ENCODE results near the gene IPPK.

Gene IPPK

DNA sequence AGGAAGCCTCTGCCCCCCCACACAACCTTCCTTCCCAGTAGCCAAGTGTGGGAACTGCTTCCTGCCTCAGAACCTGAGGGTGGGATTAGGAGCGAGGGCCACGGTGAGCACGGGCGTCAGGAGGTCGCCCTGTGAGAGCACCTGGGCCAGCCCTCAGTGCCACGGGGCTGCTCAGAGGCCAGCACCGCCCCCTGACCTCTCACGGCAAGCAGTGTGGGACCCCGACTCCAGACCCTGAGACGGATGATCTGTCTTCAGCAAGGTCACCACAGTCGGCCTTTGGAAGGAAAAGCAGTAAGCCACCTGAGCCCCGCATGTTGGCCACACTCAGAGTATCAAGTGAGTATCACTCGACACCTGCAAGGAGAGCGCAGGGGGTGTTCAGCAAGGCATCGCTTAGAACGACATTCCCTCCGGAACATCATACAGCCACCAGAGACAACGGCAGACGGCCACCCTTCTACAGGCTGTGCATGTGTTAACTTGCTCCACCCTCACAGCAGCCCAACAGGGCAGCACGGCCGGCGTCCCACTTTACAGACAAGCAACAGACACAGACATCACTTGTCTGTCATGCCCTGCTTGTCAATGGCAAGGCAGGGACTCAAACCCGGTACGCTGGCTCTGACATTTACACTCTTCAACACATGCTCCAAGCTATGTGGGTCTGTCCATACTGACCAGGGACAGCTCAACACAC is 50.2 kb downstream of the IPPK start:
- TF ChIP-seq ZNF558 (tag by site-specific recombination; IDR thresholded peaks at IDR 0.05) = no peak
- ChIA-PET CTCF (interaction anchor here (0.9 to 1.3 kb wide), 2 partner anchors 14 to 481 kb away, joined by 3 read pairs; no protein-coding TSS in a partner anchor), POLR2A (no interaction called here)
- H3K9me3 ChIP-seq (ENCODE audit: control insufficient read depth, insufficient read depth, low read depth, low read length) = no peaks in the 10 kb centered on the region
- no peak overlapping the region for H3K4me3 ChIP-seq (ENCODE audit: low read depth, low read length)
- peaks cover 4 to 80% of the 10 kb centered on the region in 2 experiments for H3K36me3 ChIP-seq (ENCODE audit: control insufficient read depth in 2 of 2, insufficient read depth in 1 of 2, low read length in 2 of 2)
- no peak overlapping the region for H3K27ac ChIP-seq (ENCODE audit: extremely low read depth, low read depth, low read length)
- no peaks in the 10 kb centered on the region for H3K4me1 ChIP-seq (ENCODE audit: control insufficient read depth, insufficient read depth, low read length)

DNA sequence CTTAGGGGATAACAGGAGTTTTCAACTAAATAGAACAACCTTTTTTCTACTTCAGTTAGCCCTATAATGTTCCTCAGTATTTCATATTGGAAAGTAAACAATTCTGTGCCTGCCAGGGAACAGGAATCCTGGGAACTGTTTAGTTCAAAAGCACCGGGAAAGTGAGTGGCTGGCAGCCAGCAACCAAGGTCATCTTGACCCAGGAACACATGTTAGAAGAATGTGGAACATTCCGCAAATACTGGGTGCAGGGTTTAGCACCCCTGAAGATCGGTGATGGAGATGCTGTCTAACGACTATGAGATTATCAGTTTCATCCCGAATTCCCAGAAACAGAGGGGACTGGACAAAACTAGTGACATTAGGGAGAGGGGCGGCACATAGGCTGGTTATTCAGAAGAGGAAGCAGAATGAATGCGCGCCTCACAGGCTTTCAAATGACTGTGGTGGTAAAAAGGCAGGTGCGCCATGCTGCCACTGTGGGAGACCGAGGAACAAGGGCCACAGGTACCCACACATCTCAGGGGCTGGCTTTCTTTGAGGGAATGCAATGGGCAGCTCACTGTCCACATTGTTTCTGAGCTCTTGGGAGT is 51.2 kb downstream of the IPPK start:
- peaks cover 4 to 80% of the 10 kb centered on the region in 2 experiments for H3K36me3 ChIP-seq (ENCODE audit: control insufficient read depth in 2 of 2, insufficient read depth in 1 of 2, low read length in 2 of 2)
- no peaks in the 10 kb centered on the region for H3K4me1 ChIP-seq (ENCODE audit: control insufficient read depth, insufficient read depth, low read length)
- no peak overlapping the region for H3K4me3 ChIP-seq (ENCODE audit: low read depth, low read length)
- no peak for TF ChIP-seq ZNF776 (tag by site-specific recombination; IDR thresholded peaks at IDR 0.05; ENCODE audit: borderline replicate concordance)
- no peak for TF ChIP-seq ZNF23 (tag by site-specific recombination; IDR thresholded peaks at IDR 0.05; ENCODE audit: borderline replicate concordance)
- no peak for TF ChIP-seq RBAK (tag by site-specific recombination; IDR thresholded peaks at IDR 0.05)
- TF ChIP-seq, protein P1, sequence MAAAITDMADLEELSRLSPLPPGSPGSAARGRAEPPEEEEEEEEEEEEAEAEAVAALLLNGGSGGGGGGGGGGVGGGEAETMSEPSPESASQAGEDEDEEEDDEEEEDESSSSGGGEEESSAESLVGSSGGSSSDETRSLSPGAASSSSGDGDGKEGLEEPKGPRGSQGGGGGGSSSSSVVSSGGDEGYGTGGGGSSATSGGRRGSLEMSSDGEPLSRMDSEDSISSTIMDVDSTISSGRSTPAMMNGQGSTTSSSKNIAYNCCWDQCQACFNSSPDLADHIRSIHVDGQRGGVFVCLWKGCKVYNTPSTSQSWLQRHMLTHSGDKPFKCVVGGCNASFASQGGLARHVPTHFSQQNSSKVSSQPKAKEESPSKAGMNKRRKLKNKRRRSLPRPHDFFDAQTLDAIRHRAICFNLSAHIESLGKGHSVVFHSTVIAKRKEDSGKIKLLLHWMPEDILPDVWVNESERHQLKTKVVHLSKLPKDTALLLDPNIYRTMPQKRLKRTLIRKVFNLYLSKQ (tag by site-specific recombination; IDR thresholded peaks at IDR 0.05; ENCODE audit: borderline replicate concordance) = no peak
- TF ChIP-seq, protein P2, sequence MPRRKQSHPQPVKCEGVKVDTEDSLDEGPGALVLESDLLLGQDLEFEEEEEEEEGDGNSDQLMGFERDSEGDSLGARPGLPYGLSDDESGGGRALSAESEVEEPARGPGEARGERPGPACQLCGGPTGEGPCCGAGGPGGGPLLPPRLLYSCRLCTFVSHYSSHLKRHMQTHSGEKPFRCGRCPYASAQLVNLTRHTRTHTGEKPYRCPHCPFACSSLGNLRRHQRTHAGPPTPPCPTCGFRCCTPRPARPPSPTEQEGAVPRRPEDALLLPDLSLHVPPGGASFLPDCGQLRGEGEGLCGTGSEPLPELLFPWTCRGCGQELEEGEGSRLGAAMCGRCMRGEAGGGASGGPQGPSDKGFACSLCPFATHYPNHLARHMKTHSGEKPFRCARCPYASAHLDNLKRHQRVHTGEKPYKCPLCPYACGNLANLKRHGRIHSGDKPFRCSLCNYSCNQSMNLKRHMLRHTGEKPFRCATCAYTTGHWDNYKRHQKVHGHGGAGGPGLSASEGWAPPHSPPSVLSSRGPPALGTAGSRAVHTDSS (tag by site-specific recombination; IDR thresholded peaks at IDR 0.05) = no peak
- TF ChIP-seq OSR2 (tag by site-specific recombination; IDR thresholded peaks at IDR 0.05) = no peak
- no peak for TF ChIP-seq ZNF423 (tag by site-specific recombination; IDR thresholded peaks at IDR 0.05)
- no peak for TF ChIP-seq ZNF677 (tag by site-specific recombination; IDR thresholded peaks at IDR 0.05)
- no peak for TF ChIP-seq ZNF555 (tag by site-specific recombination; conservative IDR thresholded peaks at IDR 0.05)
- no peak for TF ChIP-seq SP2 (tag by site-specific recombination; IDR thresholded peaks at IDR 0.05)
- TF ChIP-seq ZNF510 (tag by site-specific recombination; IDR thresholded peaks at IDR 0.05; ENCODE audit: insufficient replicate concordance) = no peak
- no peak for TF ChIP-seq ZNF626 (tag by site-specific recombination; IDR thresholded peaks at IDR 0.05)
- no peak for TF ChIP-seq ZNF366 (tag by site-specific recombination; conservative IDR thresholded peaks at IDR 0.05)
- TF ChIP-seq, protein P3, sequence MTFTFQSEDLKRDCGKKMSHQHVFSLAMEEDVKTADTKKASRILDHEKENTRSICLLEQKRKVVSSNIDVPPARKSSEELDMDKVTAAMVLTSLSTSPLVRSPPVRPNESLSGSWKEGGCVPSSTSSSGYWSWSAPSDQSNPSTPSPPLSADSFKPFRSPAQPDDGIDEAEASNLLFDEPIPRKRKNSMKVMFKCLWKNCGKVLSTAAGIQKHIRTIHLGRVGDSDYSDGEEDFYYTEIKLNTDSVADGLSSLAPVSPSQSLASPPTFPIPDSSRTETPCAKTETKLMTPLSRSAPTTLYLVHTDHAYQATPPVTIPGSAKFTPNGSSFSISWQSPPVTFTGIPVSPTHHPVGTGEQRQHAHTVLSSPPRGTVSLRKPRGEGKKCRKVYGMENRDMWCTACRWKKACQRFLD (tag by site-specific recombination; IDR thresholded peaks at IDR 0.05) = no peak
- TF ChIP-seq ZNF768 (tag by site-specific recombination; IDR thresholded peaks at IDR 0.05) = no peak
- TF ChIP-seq TCF7L2 (IDR thresholded peaks at IDR 0.05; ENCODE audit: borderline replicate concordance, low read depth, low read length) = no peak
- TF ChIP-seq ZNF571 (tag by site-specific recombination; IDR thresholded peaks at IDR 0.05) = no peak
- TF ChIP-seq, protein P4, sequence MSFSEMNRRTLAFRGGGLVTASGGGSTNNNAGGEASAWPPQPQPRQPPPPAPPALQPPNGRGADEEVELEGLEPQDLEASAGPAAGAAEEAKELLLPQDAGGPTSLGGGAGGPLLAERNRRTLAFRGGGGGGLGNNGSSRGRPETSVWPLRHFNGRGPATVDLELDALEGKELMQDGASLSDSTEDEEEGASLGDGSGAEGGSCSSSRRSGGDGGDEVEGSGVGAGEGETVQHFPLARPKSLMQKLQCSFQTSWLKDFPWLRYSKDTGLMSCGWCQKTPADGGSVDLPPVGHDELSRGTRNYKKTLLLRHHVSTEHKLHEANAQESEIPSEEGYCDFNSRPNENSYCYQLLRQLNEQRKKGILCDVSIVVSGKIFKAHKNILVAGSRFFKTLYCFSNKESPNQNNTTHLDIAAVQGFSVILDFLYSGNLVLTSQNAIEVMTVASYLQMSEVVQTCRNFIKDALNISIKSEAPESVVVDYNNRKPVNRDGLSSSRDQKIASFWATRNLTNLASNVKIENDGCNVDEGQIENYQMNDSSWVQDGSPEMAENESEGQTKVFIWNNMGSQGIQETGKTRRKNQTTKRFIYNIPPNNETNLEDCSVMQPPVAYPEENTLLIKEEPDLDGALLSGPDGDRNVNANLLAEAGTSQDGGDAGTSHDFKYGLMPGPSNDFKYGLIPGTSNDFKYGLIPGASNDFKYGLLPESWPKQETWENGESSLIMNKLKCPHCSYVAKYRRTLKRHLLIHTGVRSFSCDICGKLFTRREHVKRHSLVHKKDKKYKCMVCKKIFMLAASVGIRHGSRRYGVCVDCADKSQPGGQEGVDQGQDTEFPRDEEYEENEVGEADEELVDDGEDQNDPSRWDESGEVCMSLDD (tag by site-specific recombination; IDR thresholded peaks at IDR 0.05) = no peak
- H3K9me3 ChIP-seq (ENCODE audit: control insufficient read depth, insufficient read depth, low read depth, low read length) = no peaks in the 10 kb centered on the region
- CTCF ChIA-PET = interaction anchor here (0.9 kb wide), 1 partner anchor 15 kb away, joined by 3 read pairs; no protein-coding TSS in a partner anchor
- H3K27ac ChIP-seq (ENCODE audit: extremely low read depth, low read depth, low read length) = no peak overlapping the region
- POLR2A ChIA-PET = no interaction called here

All from HEK293 (cell line).